ENCODE measurements around the gene DNM1.

The DNM1 gene

GRCh38 chr9:128187361-128187760, 15.8 kb upstream of the DNM1 start:
- TF ChIP-seq CTCF (IDR thresholded peaks at IDR 0.05; ENCODE audit: control insufficient read depth, insufficient read depth, low read depth, low read length, missing control alignments) = no peak
- no peak for DNase-seq (ENCODE audit: low read depth)
- H3K4me3 ChIP-seq (ENCODE audit: control insufficient read depth, low read depth, low read length) = no peak overlapping the region

- no peak overlapping the region for H3K4me3 ChIP-seq (ENCODE audit: control insufficient read depth, low read depth, low read length)
- DNase-seq (ENCODE audit: low read depth) = no peak
- TF ChIP-seq CTCF (IDR thresholded peaks at IDR 0.05; ENCODE audit: control insufficient read depth, insufficient read depth, low read depth, low read length, missing control alignments) = no peak
Observed at GRCh38 chr9:128188209-128188608, 15.0 kb upstream of the DNM1 start.

- no peak overlapping the region; the same call in 1 of the 2 replicates for H3K4me3 ChIP-seq (ENCODE audit: control insufficient read depth, low read depth, low read length)
- TF ChIP-seq CTCF (IDR thresholded peaks at IDR 0.05; ENCODE audit: control insufficient read depth, insufficient read depth, low read depth, low read length, missing control alignments) = no peak
- no peak for DNase-seq (ENCODE audit: low read depth)
Observed at GRCh38 chr9:128190013-128190412, 13.2 kb upstream of the DNM1 start.

GRCh38 chr9:128190516-128191405, 12.4 kb upstream of the DNM1 start:
- TF ChIP-seq CTCF (IDR thresholded peaks at IDR 0.05; ENCODE audit: control insufficient read depth, insufficient read depth, low read depth, low read length, missing control alignments) = no peak
- no peak for DNase-seq (ENCODE audit: low read depth)
- H3K4me3 ChIP-seq (ENCODE audit: control insufficient read depth, low read depth, low read length) = peak overlapping the region; percentile 75

GRCh38 chr9:128191406-128192046, 11.7 kb upstream of the DNM1 start, which contains the start of gene CIZ1:
Gene CIZ1, minus strand, starts transcription at chr9:128191572. Its CDS starts 715 bp downstream, at chr9:128190857.
- DNase-seq (ENCODE audit: low read depth) = no peak
- H3K4me3 ChIP-seq (ENCODE audit: control insufficient read depth, low read depth, low read length) = peak within 1 kb of the TSS; percentile 75
- TF ChIP-seq CTCF (IDR thresholded peaks at IDR 0.05; ENCODE audit: control insufficient read depth, insufficient read depth, low read depth, low read length, missing control alignments) = peak; percentile 56

- peak overlapping the region; percentile 75 for H3K4me3 ChIP-seq (ENCODE audit: control insufficient read depth, low read depth, low read length)
- peak; percentile 69 for DNase-seq (ENCODE audit: low read depth)
- TF ChIP-seq CTCF (IDR thresholded peaks at IDR 0.05; ENCODE audit: control insufficient read depth, insufficient read depth, low read depth, low read length, missing control alignments) = no peak
Observed at GRCh38 chr9:128192601-128193371, 10.4 kb upstream of the DNM1 start.
